NK-92 (cell line): ENCODE results near the gene NDUFA12.

Source experiments
- DNase-seq: peaks from one replicate; lab custom pipeline; 2025; ENCODE audit not compliant: unreplicated experiment; lab: John Stamatoyannopoulos, UW

Gene NDUFA12

DNA sequence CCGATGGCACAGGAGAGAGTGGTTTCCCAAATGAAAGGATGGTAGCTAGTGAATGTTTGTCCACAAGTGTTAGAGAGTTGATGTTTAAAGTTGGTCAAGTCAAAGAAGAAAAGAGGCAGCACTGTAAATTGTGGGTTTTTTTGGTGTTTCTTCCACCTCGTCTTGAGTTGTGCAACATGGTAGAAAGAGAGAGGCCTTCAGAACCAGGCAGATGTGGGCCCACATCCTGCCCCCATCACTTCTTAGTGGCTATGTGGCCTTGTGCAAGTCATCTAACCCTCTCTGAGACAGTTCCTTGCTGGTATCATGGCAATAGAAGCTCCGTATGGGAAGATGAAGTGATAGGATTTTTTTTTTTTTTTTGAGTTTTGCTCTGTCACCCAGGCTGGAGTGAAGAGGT is 60.8 kb downstream of the NDUFA12 start:
- DNase-seq, result no peak

DNA sequence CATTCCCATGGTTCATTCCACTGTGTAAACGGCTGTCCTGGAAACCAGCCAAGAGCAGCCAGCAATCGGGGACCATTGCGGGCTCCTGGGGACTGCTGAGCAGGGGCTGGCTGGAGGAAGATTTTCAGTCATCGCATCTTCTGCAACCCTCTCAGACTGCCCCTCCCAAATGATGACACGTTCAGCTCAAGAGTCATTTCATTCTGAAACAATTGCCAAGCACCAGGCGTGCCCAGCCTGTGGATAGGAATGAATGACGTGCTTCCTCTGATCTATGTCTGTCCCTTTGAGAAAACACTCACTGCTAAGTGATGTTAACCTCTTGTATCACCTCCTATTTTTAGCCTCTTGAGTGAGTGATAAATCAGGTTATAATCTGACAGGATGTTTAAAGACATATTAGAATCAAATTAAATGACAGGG is 62.0 kb downstream of the NDUFA12 start:
- no peak for DNase-seq

DNA sequence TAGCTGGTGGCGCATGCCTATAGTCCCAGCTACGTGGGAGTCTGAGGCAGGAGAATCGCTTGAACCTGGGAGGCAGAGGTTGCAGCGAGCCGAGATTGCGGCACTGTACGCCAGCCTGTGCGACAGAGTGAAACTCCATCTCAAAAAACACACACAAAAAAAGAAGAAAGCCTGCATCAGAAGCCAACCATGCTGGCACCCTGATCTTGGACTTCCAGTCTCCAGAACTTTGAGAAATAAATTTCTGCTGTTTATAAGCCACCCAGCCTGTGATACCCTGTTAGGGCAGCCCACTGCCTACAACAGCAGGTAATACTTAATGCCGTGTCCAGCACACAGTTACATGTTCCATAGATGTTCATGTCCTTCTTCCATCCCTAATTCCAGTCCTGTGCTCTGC is 62.7 kb downstream of the NDUFA12 start:
- DNase-seq, result no peak

DNA sequence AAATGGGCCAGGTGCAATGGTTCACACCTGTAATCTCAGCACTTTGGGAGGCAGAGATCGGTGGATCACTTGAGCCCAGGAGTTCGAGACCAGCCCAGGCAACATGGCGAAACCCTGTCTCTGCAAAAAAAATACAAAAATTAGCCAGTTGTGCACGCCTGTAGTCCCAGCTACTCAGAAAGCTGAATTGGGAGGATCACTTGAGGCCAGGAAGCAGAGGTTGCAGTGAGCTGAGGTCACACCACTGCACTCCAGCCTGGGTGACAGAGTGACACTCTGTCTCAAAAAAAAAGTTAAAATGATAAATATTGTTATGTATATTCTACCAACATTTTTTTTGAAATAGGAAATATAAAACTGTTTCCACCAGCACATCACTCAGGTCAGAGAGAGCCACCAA is 64.9 kb downstream of the NDUFA12 start:
- DNase-seq, result no peak

DNA sequence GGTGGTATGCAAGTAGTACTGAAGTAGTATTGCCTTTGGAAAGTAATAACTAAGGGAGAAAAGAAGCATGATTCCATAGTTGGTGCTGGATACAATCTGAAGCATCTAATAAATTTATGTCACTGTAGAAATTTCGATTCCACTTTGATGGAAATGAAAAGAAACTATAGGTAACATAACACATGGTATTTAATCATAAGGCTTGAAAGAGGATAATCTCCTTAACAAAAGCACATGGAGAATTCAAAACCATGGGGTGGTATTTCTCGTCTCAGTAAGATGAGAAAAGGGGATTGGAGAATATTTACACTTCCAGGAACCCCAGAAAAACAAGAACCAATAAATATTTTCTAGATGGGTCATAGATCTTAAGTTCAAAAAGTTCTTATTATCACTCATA is 72.7 kb downstream of the NDUFA12 start:
- DNase-seq, result no peak

DNA sequence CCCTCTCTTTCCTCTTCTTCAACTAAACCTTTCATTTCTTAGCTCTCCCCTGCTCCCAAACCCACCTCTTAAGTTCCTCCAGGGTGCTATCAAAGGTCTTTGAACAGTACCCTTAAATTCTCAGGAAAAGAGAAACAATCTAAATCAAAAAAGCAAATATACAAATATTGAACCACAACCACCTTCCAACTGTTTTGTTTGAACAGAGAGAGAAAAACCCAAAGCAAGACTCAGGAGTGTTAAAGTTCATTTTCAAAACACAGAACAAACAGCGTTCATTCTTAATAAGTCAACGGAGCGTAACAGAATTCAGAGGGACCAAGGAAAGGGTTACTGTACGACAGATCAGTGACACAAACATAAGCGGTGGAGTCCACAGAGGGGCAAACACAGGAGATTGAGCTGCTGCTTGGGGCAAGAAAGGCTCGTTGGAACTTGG is 73.3 kb downstream of the NDUFA12 start:
- DNase-seq, result no peak

DNA sequence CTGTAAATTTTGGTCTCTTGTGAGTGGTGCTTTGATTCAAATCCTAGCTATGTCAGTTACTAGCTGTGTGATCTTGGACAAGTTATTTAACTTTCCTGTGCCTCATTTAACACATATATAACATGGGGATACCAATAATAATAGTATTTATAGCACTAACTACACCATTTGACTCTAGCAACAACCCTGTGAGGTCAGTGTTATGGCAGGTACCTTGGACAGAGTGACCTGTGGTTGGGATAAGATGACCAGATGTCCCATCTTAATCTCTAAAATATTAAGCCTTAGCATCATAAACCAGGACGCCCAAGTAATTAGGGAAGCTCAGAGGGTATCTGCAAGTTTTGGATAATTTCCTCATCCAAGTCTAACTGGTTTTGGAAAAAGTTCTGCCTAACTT is 73.7 kb downstream of the NDUFA12 start:
- no peak for DNase-seq

DNA sequence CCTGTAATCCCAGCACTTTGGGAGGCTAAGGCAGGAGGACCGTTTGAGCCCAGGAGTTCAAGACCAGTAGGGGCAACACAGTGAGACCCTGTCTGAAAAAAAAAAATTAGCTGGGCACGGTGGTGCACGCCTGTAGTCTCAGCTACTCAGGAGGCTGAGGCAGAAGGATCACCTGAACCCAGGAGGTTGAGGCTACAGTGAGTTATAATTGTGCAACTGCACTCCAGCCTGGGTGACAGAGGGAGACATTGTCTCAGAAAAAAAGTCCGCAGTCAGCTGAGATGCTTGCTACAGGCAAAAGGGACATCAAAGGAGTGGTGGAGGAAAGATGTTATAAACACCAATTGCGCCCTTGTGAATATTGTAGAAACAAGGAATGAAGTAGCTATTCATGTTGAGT is 77.8 kb downstream of the NDUFA12 start:
- no peak for DNase-seq

DNA sequence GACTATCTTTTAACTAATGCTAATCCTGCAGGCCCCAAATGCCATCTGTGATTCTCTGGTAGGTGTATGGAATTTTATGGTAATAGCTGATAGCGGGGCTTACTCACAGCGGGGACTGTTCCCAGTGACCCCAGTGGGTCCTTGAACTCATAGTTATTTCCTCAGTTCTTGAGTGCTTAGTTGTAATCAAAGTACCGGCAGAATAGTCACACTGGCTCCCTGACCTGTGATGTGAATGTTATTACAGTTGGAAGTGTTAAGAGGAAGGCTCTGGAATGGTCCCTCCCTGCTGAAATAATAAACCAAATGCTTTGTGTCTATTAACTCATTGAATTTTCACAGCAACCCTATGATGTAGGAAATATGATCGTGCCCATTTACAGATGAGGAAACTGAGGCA is 78.3 kb downstream of the NDUFA12 start:
- DNase-seq, result no peak

DNA sequence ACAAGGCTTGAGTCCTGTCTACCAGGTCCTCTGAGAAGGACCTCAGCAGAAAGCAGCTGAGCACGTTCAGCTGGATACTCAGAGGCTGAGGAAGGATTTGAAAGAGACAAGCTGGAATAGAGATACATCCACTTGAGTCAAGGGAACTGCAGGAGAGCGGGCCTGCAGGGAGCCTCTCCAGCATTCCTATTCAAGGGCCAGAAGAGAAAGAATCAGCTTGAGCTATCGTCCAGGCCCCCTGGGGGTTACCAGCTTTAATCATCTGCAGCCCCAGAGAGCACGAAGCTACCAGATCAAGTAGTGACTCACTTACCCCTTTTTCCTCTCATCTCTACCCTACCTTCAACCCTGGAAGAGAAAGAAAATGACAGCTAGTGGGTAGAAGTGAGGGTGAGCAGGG is 80.9 kb downstream of the NDUFA12 start:
- DNase-seq, result no peak
